Parathyroid adenoma (tissue), 2 donors: Measurements from ENCODE around the gene PTPRM.

ENCODE experiments used
- H2AFZ ChIP-seq: fragments of 300-600 bp; sonication (generic); one replicate; pipeline ENCODE4 v1.7.0; 2017; ENCODE audit warnings: antibody characterized with exemption, mild to moderate bottlenecking
- H3K27ac ChIP-seq: fragments of 300-600 bp; sonication (generic); one replicate; pipeline ENCODE4 v1.7.0; 2017
- H3K27me3 ChIP-seq: fragments of 300-600 bp; sonication (generic); one replicate; pipeline ENCODE4 v1.7.0; 2017; ENCODE audit warnings: low read length; ENCODE audit not compliant: control insufficient read depth, insufficient read depth
- H3K36me3 ChIP-seq: fragments of 300-600 bp; sonication (generic); one replicate; pipeline ENCODE4 v1.7.0; 2017; ENCODE audit warnings: low read length; ENCODE audit not compliant: control insufficient read depth, insufficient read depth
- H3K4me1 ChIP-seq: fragments of 300-600 bp; sonication (generic); one replicate; pipeline ENCODE4 v1.7.0; 2017; ENCODE audit warnings: control low read depth
- H3K4me2 ChIP-seq: fragments of 300-600 bp; sonication (generic); one replicate; pipeline ENCODE4 v1.7.0; 2017; ENCODE audit warnings: low read length
- H3K4me3 ChIP-seq: fragments of 300-600 bp; sonication (generic); one replicate; pipeline ENCODE4 v1.7.0; 2017; ENCODE audit warnings: low read depth, low read length
- H3K79me2 ChIP-seq: fragments of 300-600 bp; sonication (generic); one replicate; pipeline ENCODE4 v1.7.0; 2017; ENCODE audit warnings: control low read depth
- H3K9ac ChIP-seq: fragments of 300-600 bp; sonication (generic); one replicate; pipeline ENCODE4 v1.7.0; 2017; ENCODE audit warnings: mild to moderate bottlenecking
- H3K9me3 ChIP-seq: fragments of 300-600 bp; sonication (generic); one replicate; pipeline ENCODE4 v1.7.0; 2017; ENCODE audit warnings: low read length; ENCODE audit not compliant: control insufficient read depth
- CTCF ChIP-seq: fragments of 300-600 bp; sonication (generic); IDR thresholded peaks from one replicate; pipeline ENCODE4 v1.7.0; 2017; ENCODE audit warnings: antibody characterized with exemption, mild to moderate bottlenecking
- donor health status: primary hyperparathyroidism.

The PTPRM gene

GRCh38 chr18:7876354-7877104 is 309.4 kb downstream of the PTPRM start:
- Histone ChIP-seq H3K36me3 (no peaks in the 10 kb centered on the region), H2AFZ (no peak overlapping the region), H3K4me1 (peaks cover 3% of the 10 kb centered on the region), H3K27me3 (no peaks in the 10 kb centered on the region), H3K9me3 (no peaks in the 10 kb centered on the region), H3K27ac (no peak overlapping the region), H3K9ac (no peak overlapping the region), H3K4me2 (no peak overlapping the region), H3K4me3 (no peak overlapping the region), H3K79me2 (peaks cover 3% of the 10 kb centered on the region)
- no peak for TF ChIP-seq CTCF

GRCh38 chr18:7877609-7878008 is 310.5 kb downstream of the PTPRM start:
- Histone ChIP-seq H3K36me3 (no peaks in the 10 kb centered on the region), H3K4me1 (no peaks in the 10 kb centered on the region), H3K4me3 (no peak overlapping the region), H3K27ac (no peak overlapping the region), H3K4me2 (no peak overlapping the region), H2AFZ (no peak overlapping the region), H3K27me3 (no peaks in the 10 kb centered on the region), H3K9ac (no peak overlapping the region), H3K79me2 (peaks cover 3% of the 10 kb centered on the region), H3K9me3 (no peaks in the 10 kb centered on the region)
- TF ChIP-seq CTCF, result no peak

- TF ChIP-seq CTCF, result no peak
- H3K4me1 ChIP-seq, result no peaks in the 10 kb centered on the region
Observed at GRCh38 chr18:7878265-7879211, 311.4 kb downstream of the PTPRM start.

GRCh38 chr18:7879717-7880116 is 312.6 kb downstream of the PTPRM start:
- Histone ChIP-seq H3K27ac (no peak overlapping the region), H3K9ac (no peak overlapping the region), H3K9me3 (no peaks in the 10 kb centered on the region), H3K4me2 (no peak overlapping the region), H3K4me3 (no peak overlapping the region), H3K27me3 (no peaks in the 10 kb centered on the region), H3K4me1 (no peaks in the 10 kb centered on the region), H3K79me2 (peaks cover 1% of the 10 kb centered on the region), H3K36me3 (no peaks in the 10 kb centered on the region), H2AFZ (no peak overlapping the region)
- TF ChIP-seq CTCF, result no peak

More at GRCh38 chr18:7878265-7879211, 311.4 kb downstream of the PTPRM start:
- Histone ChIP-seq H3K4me2 (no peak overlapping the region), H3K9ac (no peak overlapping the region), H3K79me2 (peaks cover 3% of the 10 kb centered on the region), H3K4me3 (no peak overlapping the region), H3K27me3 (no peaks in the 10 kb centered on the region), H2AFZ (no peak overlapping the region), H3K27ac (no peak overlapping the region), H3K36me3 (no peaks in the 10 kb centered on the region), H3K9me3 (no peaks in the 10 kb centered on the region)
